HG03039 (cell line): ENCODE results near the gene S100A5.
"Not testable (repeated sequence)": the region's sequence is repeated elsewhere in the genome, so short reads cannot be mapped to it uniquely, and the experiment has no call there.

Experiments
- ATAC-seq: cut with Tn5 transposase; IDR thresholded peaks from one replicate; pipeline ENCODE4 v1.9.1; 2021; ENCODE audit warnings: mild to moderate bottlenecking, moderate library complexity; ENCODE audit not compliant: unreplicated experiment

The S100A5 gene

DNA sequence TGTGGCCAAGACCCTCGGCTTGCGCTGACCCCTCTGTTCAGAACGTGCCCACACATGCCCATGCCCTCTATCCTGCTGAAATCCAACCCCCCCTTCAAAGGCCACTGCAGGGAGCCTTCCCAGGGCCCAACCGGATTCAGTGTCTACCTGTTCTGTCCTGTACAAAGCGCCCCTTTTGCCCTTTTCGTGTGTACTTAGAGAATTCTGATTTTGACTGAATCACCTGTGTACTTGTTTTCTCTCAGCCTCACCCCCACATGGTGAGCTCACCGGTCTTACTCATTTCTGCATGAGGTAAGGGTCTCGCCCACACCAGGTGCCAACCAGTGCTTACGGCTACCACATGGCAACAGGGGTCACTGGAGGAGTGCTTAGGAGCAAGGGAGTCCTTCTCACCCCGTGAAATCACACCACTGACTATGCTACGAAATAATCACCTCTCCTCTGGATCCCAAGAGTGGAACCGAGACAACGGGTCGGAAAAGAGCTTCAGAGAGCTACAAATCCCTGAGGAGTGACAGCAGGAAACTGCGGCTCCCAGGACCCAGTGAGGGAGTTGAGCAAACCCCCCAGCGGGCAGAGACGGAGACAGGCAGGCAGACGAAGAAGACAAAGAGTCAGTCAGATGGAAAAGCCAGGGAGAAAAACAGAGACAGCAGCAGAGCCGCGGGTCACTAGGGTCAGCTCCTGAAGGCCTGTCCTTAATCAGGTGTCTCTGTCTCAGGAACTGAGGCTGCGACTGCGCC, 27.1 kb upstream of the S100A5 start:
- ATAC-seq: no peak

GRCh38 chr1:153566414-153567371, 26.0 kb upstream of the S100A5 start:
- peak; percentile 29 for ATAC-seq

DNA sequence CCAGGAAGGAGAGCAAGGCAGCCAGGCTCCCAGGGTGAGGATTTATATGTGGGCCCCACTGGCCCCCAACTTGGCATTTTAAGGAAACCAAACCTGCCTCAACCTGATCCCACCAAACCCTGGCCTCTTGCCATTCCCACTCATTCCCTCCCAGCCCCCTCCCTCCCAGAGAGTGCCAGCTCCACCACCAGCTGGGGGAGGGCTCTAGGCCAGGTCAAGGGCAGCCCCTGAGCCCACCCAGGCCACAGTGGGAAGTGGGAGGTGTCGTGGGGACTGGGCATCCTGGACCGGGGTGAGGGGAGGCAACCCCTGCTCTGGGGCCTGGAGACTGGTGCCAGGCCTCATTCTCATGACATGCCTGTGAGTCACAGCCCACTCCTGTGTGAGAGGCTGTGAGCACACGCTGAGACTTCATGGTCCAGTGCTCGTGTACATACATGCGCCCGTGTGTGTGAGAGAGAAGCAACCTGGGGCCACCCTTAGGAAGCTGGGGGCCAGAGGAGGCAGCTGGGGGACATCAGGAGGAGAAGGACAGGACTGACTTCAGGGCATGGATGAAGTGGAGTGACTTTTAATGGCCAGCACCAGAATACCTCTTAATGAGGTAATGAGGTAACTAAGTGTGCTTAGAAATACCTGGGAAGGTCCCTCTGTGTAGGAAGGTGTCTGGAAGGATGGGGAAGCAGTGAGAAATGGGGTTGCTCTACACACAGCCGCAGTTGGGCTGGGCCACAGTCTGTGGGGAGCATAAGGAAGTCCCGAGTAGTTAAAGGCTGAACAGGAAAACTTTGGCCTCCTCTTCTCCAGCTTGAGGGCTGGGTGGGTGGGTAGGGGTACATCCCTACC, 25.0 kb upstream of the S100A5 start, which contains the start of gene S100A2:
Gene S100A2, minus strand, starts transcription at position 316 of the 846 bp plus-strand sequence. CDS start 1,967 bp downstream, outside the sequence.
- ATAC-seq: no peak

DNA sequence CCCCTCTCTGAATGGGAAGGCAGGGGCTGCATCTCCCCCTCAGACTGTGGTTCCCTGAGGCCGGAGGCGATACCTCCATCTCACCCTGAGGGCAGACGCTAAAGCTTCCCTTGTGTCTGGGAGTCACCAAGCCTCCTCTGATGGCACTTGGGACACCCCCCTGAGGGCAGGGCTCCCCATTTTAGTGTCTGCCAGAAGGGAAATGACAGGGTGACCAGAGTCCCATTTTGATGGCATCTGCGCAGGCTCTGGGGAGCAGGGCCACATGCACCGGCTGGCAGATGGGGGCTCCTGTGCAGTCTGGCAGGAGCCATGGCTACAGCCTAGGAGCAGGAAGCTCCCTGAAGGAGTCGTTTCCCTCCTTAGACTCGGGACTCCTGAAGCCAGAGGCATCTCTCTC, 23.3 kb upstream of the S100A5 start:
- no peak for ATAC-seq

- ATAC-seq: no peak
Measured at GRCh38 chr1:153563483-153563901, 22.8 kb upstream of the S100A5 start.

GRCh38 chr1:153562021-153562420, 21.3 kb upstream of the S100A5 start:
- ATAC-seq: not testable (repeated sequence)

DNA sequence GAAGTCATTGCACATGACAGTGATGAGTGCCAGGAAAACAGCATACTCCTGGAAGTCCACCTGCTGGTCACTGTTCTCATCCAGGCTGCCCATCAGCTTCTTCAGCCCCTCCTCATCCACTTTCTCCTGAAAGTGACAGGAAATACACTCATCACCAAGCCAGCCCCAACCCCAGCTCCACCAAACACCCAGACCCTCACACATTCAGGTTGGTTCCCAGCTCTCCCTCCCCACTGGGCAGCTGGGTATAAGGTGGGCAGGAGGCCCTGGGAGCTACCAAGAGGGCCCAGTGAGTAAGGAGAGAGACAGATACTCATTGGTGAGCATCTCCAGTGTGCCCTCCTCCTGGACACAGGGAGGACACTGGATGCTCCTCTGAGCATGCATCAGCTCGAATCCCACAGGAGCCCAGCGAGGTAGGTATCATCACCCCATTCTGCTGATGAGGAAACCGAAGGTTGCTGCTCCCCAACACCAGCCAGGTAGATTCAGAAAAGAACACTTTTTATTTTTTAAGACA, 20.8 kb upstream of the S100A5 start:
- ATAC-seq: no peak

GRCh38 chr1:153560771-153561465, 20.2 kb upstream of the S100A5 start:
- ATAC-seq: no peak

DNA sequence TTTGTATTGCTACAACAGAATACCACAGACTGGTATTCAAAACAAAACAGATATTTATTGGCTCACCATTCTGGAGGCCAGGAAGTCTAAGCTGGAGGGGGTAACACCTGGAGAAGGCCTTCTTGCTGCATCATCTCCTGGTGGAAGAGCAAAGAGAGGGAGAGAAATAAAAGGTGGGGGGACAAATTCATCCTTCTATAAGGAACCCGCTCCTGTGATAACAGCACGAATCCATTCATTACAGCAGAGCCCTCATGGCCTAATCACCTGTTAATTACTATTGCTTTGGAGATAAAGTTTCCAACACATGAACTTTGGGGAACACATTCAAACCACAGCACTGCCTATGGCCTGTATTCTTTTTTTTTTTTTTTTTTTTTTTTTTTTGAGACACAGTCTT, 19.5 kb upstream of the S100A5 start:
- no peak for ATAC-seq

- ATAC-seq: no peak
Measured at GRCh38 chr1:153557877-153558276, 17.1 kb upstream of the S100A5 start.

GRCh38 chr1:153556348-153556747, 15.6 kb upstream of the S100A5 start:
- ATAC-seq: no peak

- no peak for ATAC-seq
Measured at GRCh38 chr1:153553830-153554541, 13.3 kb upstream of the S100A5 start.

- ATAC-seq: no peak
Measured at GRCh38 chr1:153553096-153553495, 12.4 kb upstream of the S100A5 start.

GRCh38 chr1:153552335-153552734, 11.6 kb upstream of the S100A5 start:
- ATAC-seq: no peak

- ATAC-seq: no peak
Measured at GRCh38 chr1:153550827-153551500, 10.2 kb upstream of the S100A5 start.

GRCh38 chr1:153550398-153550758, 9.6 kb upstream of the S100A5 start:
- no peak for ATAC-seq

DNA sequence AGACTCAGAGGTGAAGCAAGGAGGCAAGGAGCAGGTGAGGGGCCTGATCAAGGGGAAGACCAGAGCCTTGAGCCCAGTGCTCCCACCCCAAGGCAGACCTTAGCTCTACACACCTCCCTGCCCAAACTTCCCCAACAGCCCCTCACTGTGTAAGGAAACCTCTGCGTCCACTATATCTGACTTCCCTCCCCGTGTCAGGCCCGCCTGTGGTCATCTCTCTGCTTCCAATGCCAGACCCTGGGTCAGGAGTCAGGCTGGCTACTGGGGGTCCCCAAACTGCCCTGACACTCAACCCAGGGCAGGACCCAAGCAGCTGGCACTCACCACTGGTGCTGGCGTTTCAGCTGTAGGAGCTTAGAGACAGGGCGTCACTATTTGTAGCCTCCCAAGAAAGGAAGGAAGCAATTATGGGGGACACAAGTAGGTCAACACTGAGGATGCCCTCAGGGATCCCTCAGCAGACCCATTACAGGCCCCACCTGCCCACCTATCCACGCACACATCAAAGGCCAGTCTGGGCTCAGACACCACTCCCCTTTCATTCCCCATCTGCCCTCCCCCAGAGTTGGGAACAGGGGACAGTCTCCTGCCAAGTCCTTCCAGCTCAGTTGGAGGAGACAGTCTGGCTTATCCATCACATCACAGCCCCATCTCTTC, 9.1 kb upstream of the S100A5 start:
- no peak for ATAC-seq
